HepG2 (cell line): Measurements from ENCODE around the gene ELL3. TPM values are rescaled to one million over a fixed set of nuclear protein-coding genes. Genes with fewer than 3 reads are reported as not detected.
"Not testable (repeated sequence)": the region's sequence is repeated elsewhere in the genome, so short reads cannot be mapped to it uniquely, and the experiment has no call there.

ENCODE experiments used
- ARID4A ChIP-seq: sonication (generic); formaldehyde crosslinking; IDR thresholded peaks from 2 replicates; pipeline ENCODE4 v1.5.0; 2020; ENCODE audit warnings: mild to moderate bottlenecking, missing genetic modification reagents, borderline replicate concordance
- HMGXB4 ChIP-seq, 2 experiments: sonication (generic) in 1 of 2; formaldehyde crosslinking in 1 of 2; IDR thresholded peaks; 2 replicates each; pipeline versions ENCODE4 v1.4.0 to v1.6.1; 2018 to 2020; ENCODE audit warnings: missing genetic modification reagents in 2 of 2, borderline replicate concordance in 1 of 2, low read depth in 1 of 2, mild to moderate bottlenecking in 1 of 2, missing biosample characterization in 1 of 2
- IRF9 ChIP-seq: sonication (generic); formaldehyde crosslinking; IDR thresholded peaks from 2 replicates; pipeline ENCODE4 v1.8.0; 2022; ENCODE audit warnings: missing genetic modification reagents, mild to moderate bottlenecking, borderline replicate concordance
- KAT8 ChIP-seq: IDR thresholded peaks from 2 replicates; pipeline ENCODE4 v1.6.1; 2016; ENCODE audit warnings: missing genetic modification reagents, missing compliant biosample characterization
- LCORL ChIP-seq, 2 experiments: fragments of 450-650 bp in 1 of 2; sonication (generic) in 1 of 2; formaldehyde crosslinking in 1 of 2; IDR thresholded peaks; 2 replicates each; pipeline versions ENCODE4 v1.5.0 to v1.6.1; 2017 to 2020; ENCODE audit warnings: antibody characterized with exemption in 1 of 2, missing genetic modification reagents in 1 of 2
- PHF21A ChIP-seq: sonication (generic); formaldehyde crosslinking; IDR thresholded peaks from 2 replicates; pipeline ENCODE4 v1.5.0; 2020; ENCODE audit warnings: mild to moderate bottlenecking, missing genetic modification reagents
- RFXAP ChIP-seq: sonication (generic); formaldehyde crosslinking; IDR thresholded peaks from 2 replicates; pipeline ENCODE4 v1.4.0; 2020; ENCODE audit warnings: missing genetic modification reagents, borderline replicate concordance
- SKIL ChIP-seq: sonication (generic); formaldehyde crosslinking; IDR thresholded peaks from 2 replicates; pipeline ENCODE4 v1.8.0; 2022; ENCODE audit warnings: missing genetic modification reagents, mild to moderate bottlenecking, moderate library complexity, borderline replicate concordance
- SOX13 ChIP-seq, 3 experiments: fragments of 450-650 bp in 1 of 3; sonication (generic) in 1 of 3; formaldehyde crosslinking in 1 of 3; IDR thresholded peaks in 2 of 3; conservative IDR thresholded peaks in 1 of 3; 2 replicates each; pipeline versions ENCODE4 v1.5.0 to v1.6.1; 2016 to 2020; ENCODE audit warnings: antibody characterized with exemption in 1 of 3, mild to moderate bottlenecking in 1 of 3, missing compliant biosample characterization in 1 of 3, missing genetic modification reagents in 1 of 3, moderate library complexity in 1 of 3
- TGIF2 ChIP-seq: IDR thresholded peaks from 2 replicates; pipeline ENCODE4 v1.6.1; 2016; ENCODE audit warnings: control low read depth, missing compliant biosample characterization
- XBP1 ChIP-seq: sonication (generic); formaldehyde crosslinking; IDR thresholded peaks from 2 replicates; pipeline ENCODE4 v1.5.0; 2020; ENCODE audit warnings: missing genetic modification reagents
- YEATS4 ChIP-seq: sonication (generic); formaldehyde crosslinking; IDR thresholded peaks from 2 replicates; pipeline ENCODE4 v1.4.0; 2020; ENCODE audit warnings: missing genetic modification reagents, borderline replicate concordance
- ZGPAT ChIP-seq: IDR thresholded peaks from 2 replicates; pipeline ENCODE4 v1.6.1; 2016; ENCODE audit warnings: mild to moderate bottlenecking
- ZIK1 ChIP-seq: sonication (generic); formaldehyde crosslinking; IDR thresholded peaks from 2 replicates; pipeline ENCODE4 v1.5.0; 2020; ENCODE audit warnings: mild to moderate bottlenecking, low read depth, missing genetic modification reagents, borderline replicate concordance
- ZNF160 ChIP-seq: sonication (generic); formaldehyde crosslinking; IDR thresholded peaks from 2 replicates; pipeline ENCODE4 v1.8.0; 2022; ENCODE audit warnings: mild to moderate bottlenecking, inconsistent platforms, missing genetic modification reagents
- polyA plus RNA-seq, 8 experiments: library from polyadenylated mRNA; depleted of rRNA in 3 of 8; stranded (reverse) in 7 of 8; unstranded in 1 of 8; fragments of >200 nt; fragmentation: Illumina TruSeq in 4 of 8; extraction: Trizol in 4 of 8; gene quantifications; 2 replicates each; pipeline versions ENCODE4 v1.2.1 to v1.2.3, GENCODE V29; 2011 to 2016; ENCODE audit warnings: low read depth in 4 of 8, missing spikeins in 1 of 8, mixed read lengths in 1 of 8; ENCODE audit not compliant: insufficient read depth in 1 of 8
- total RNA-seq, 5 experiments: library from RNA; depleted of rRNA; stranded (reverse); fragments of >200 nt; fragmentation: Illumina TruSeq; extraction: Trizol; gene quantifications; 2 replicates each; pipeline ENCODE4 v1.2.3, GENCODE V29; 2016; ENCODE audit warnings: low read depth in 1 of 5

ELL3 gene
- total and polyA plus RNA-seq, 2 of the 13 experiments (the other 11 are each of a cell fraction or from before 2014, with no cell fraction given) = 6.1 to 8.8 TPM

GRCh38 chr15:43746245-43746902 lies 30.4 kb downstream of the ELL3 start, which contains the start of gene PDIA3 (continued):
- peak; percentile 93 for TF ChIP-seq ARID4A (CRISPR knock-in tag)
- peak; percentile 74; the same call in 1 of the 2 replicates for TF ChIP-seq ZNF160 (CRISPR knock-in tag)
- TF ChIP-seq HMGXB4 (CRISPR knock-in tag; IDR thresholded peaks at IDR 0.05; ENCODE audit: borderline replicate concordance in 1 of 2, low read depth in 1 of 2) = peak; percentile 65 to 84; a peak in 3 of 4 replicates
- TF ChIP-seq YEATS4 = peak; percentile 88
- not testable (repeated sequence) for TF ChIP-seq SOX13, LCORL (IDR thresholded peaks at IDR 0.05)
- TF ChIP-seq SOX13 (CRISPR knock-in tag; conservative IDR thresholded peaks at IDR 0.05 in 1 of 2, IDR thresholded peaks at IDR 0.05 in 1 of 2) = peak in 1 of 2 experiments; percentile 24; a peak in 1 of 4 replicates
- peak; percentile 89 for TF ChIP-seq ZGPAT (CRISPR knock-in tag)
- TF ChIP-seq XBP1 (CRISPR knock-in tag) = 0 out of 2 replicates have a peak, but pooled peaks have one; percentile 70
- TF ChIP-seq KAT8 (CRISPR knock-in tag) = peak; percentile 54; the same call in 1 of the 2 replicates
- peak; percentile 76; the same call in 1 of the 2 replicates for TF ChIP-seq IRF9 (CRISPR knock-in tag)
- TF ChIP-seq PHF21A = peak; percentile 86
- peak; percentile 80; the same call in 1 of the 2 replicates for TF ChIP-seq SKIL (CRISPR knock-in tag)
- peak; percentile 78; the same call in 1 of the 2 replicates for TF ChIP-seq RFXAP (CRISPR knock-in tag)
- TF ChIP-seq TGIF2 (CRISPR knock-in tag) = peak; percentile 81
- 0 out of 2 replicates have a peak, but pooled peaks have one; percentile 67 for TF ChIP-seq ZIK1 (CRISPR knock-in tag)
- peak; percentile 87 for TF ChIP-seq LCORL (CRISPR knock-in tag; IDR thresholded peaks at IDR 0.05)
